ENCODE measurements around the gene FBXO7.

Gene FBXO7

DNA sequence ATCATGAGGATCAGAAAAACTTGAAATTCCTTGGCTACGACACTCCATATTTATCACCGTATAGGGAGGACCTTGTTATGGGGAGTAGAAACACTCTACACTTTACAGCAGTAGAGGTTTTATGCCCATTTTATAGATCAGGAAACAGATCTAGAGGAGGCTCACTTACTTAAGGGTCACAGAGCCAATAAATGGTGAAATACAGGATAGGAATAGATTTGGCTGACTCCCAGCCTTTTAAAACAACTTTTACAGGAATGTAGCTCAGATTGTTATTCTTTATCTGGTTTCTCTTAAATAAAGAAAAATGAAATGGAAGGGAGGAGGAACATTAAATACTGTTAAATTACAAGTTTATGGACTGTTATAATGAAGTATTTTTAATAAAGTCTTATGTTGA, 14.8 kb downstream of the FBXO7 start:
- no peak for DNase-seq

- DNase-seq, result no peak
These were observed 15.7 kb downstream of the FBXO7 start for GRCh38 chr22:32490279-32490678.

GRCh38 chr22:32492111-32492510, 17.5 kb downstream of the FBXO7 start:
- DNase-seq, result no peak

GRCh38 chr22:32493551-32493950, 18.9 kb downstream of the FBXO7 start:
- no peak for DNase-seq

GRCh38 chr22:32494971-32495370, 20.4 kb downstream of the FBXO7 start:
- DNase-seq, result no peak

GRCh38 chr22:32499666-32500065, 25.1 kb downstream of the FBXO7 start:
- no peak for DNase-seq

GRCh38 chr22:32501836-32502752, 27.5 kb downstream of the FBXO7 start:
- DNase-seq, result no peak

DNA sequence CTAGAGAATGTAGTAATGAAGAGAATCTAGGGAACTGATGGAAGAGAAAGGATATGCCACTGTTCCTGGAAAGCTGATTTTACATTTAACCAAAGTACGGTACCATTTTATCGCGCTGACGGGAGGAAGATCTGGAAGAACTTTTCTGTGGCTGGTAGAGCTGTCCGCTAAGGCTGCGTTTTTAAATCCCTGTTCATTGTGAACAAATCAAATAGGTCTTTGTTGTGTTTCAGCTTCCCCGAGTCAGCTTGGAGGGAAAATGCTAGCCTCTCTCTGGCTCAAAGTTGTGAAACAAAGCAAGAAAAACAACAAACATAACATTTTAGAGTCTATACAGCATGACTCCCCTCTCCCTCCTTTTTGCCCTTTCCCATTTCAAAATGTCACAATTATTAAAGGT, 34.4 kb downstream of the FBXO7 start:
- DNase-seq, result peak in 9 of 56 donors; percentile 14 to 49 (median 43)

DNA sequence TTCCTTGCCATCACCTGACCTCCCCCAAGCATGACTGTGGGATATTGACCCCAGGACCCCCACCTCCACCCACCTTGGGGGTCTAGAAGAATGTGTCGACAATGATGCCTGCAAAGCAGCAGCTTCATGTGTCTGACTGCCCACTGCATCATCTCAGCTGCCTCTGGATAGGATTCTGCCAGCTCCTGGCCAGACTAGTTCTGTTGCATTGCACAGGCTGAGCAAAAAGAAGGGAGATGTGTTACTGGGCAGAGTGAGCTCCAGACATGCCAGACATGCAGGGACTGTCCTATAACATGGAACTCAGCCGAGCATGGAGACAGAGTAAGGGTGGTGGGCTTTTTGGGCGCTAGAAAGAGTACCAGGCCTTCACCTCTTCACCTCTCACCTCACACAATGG, 36.7 kb downstream of the FBXO7 start:
- DNase-seq, result no peak

GRCh38 chr22:32511776-32512175, 37.2 kb downstream of the FBXO7 start:
- no peak for DNase-seq

- no peak for DNase-seq
These were observed 37.8 kb downstream of the FBXO7 start for GRCh38 chr22:32512267-32512982.

- no peak for DNase-seq
These were observed 40.5 kb downstream of the FBXO7 start for GRCh38 chr22:32515084-32515483.

GRCh38 chr22:32517488-32517887, 42.9 kb downstream of the FBXO7 start:
- DNase-seq, result no peak

DNA sequence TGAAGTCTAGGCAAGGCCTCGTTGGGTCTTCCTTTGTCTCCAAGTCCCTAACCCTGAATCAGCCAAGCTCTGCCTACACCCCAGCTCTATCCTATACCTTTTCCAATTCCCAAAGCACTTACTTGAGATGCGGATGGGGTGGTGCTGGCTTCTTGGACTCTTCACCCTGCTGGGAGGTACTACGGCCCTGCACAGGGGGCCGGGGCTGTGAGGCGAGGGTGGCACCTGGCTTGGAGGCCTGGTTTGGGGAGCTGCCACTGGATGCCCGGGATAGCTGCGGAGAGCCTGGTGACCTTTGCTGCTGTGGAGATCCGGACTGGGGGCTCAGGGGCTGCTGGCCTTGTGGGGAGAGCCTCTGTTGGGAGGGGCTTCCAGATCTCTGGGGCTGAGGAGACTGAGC, 43.3 kb downstream of the FBXO7 start:
- no peak for DNase-seq

DNA sequence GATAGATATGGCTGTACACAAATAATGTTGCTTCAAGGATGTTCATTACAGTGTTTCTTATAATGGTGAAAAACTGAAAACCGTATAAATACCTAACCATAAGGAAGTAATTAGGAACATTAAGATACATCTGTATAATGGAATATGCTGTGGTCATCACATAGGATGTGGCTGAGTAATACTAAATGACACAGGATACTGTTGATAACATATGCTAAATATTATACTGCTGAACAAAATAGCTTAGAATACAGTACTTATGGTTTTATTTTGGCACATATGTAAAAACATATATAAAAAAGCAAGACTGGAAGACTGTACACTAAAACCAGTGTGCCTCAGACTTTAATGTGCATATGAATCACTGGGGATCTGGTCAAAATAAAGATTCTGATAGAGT, 43.8 kb downstream of the FBXO7 start:
- no peak for DNase-seq

GRCh38 chr22:32518848-32519247, 44.2 kb downstream of the FBXO7 start:
- no peak for DNase-seq

DNA sequence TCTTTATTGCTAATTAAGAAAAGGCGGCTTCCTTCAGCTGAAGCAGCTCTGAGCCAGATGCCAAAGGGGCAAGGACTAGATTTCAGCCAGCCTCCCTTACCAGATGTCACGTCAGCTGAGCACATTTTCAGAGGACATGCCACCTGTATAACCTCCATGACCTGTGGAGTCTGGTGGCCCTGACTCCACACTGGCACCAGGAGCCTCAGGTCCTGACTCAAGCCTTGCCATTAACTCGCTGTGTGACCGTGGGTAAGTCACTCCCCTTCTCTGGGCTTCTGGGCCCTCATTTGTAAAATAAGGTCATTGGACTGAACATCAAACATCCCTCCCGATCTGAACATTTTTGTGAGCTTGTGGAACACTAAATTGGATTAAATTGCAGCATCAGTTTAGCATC, 46.0 kb downstream of the FBXO7 start:
- no peak for DNase-seq

GRCh38 chr22:32522237-32522636, 47.6 kb downstream of the FBXO7 start:
- no peak for DNase-seq

GRCh38 chr22:32527756-32528155, 53.1 kb downstream of the FBXO7 start:
- DNase-seq, result no peak

DNA sequence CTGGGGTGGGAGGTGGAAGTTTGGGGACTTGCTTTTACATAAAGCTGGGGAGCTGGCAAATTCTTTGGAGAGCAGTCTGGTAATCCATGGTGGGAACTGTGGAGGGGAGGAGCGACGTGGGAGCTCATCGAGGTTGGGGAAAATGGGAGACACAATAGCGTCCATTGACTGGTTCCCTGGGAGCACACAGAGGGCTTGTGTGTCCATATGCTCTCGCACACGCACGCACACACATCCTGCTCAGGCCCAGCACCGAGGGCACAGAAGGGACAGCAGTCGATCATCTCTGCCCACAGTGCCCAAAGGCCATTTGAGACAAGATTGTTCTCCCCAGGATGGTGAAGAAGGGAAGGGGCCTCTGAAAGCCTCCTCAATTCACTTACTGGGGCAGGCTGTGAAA, 53.7 kb downstream of the FBXO7 start:
- peak in 39 of 56 donors; percentile 10 to 76 (median 45) for DNase-seq

DNA sequence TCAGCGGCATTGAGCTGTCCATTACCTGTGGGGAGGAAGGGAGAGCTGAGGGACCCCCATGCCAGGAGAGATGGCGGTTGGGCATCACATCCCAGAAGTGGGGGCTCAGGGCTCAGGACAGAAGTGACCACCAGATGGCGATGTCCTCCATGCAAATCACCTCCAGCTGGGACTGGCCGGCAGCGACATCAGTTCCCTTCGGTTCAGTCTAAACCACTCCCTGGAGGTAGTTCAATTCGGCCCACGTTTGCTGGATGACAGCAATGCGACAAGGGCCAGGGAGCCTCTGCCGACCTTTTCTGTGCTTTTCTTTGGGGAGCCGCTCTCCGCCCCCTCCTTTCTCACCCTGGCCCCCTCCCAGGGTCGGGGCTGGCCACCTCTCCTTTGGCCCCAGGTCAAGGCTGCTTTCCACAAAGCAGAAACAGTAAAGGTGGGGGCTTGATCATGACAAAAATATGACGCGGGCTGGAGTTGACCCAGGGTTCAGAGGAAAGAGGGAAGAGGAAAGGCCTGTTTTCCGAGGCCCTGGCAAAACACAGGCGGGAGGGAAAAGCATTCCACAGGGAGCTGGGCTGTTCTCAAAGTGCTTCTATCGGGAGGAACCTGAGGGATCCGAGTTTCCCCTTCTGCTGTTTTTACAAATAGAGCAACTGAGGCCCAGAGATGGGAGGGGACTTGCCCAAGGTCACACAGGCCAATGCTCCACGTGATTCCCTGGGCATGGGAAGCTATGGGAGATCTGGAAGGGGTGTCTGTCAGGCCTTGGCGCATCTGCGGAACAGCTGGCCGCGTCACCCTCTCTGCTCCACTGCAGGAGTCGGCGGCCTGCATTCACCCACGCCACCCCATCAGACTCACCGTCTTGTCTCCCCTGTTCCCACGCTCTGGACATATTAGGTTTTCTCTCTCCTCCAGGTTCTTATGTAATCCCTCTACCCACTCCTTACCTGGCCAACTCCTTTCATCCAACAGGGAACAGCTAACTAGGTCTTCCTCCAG, 54.7 kb downstream of the FBXO7 start:
- peak; percentile 19 to 91 (median 68) for DNase-seq

All from amygdala (tissue), 56 donors.